CD14-positive monocyte (primary cell): Measurements from ENCODE around the gene SLX1A. TPM values are rescaled to one million over a fixed set of nuclear protein-coding genes. Genes with fewer than 3 reads are reported as not detected.

ENCODE experiments used
- DNase-seq, 3 donors: peaks; one replicate each; pipeline ENCODE4 v3.0.0-alpha.2; 2011 to 2022
- H2AFZ ChIP-seq: 2 replicates; pipeline ENCODE4 v1.6.0; 2012; ENCODE audit warnings: mild to moderate bottlenecking, low read depth, low read length, inconsistent platforms; ENCODE audit not compliant: insufficient read depth, poor library complexity, severe bottlenecking
- H3K27ac ChIP-seq, 2 donors: 1 replicate in 1 of 2; 2 replicates in 1 of 2; pipeline ENCODE4 v1.5.1; 2012 to 2013; ENCODE audit warnings: low read length in 2 of 2, control low read depth in 1 of 2, inconsistent platforms in 1 of 2, low read depth in 1 of 2, mild to moderate bottlenecking in 1 of 2
- H3K27me3 ChIP-seq, 2 donors: one replicate each; pipeline versions ENCODE4 v1.6.0 to v1.6.1; 2011 to 2013; ENCODE audit warnings: low read length in 2 of 2; ENCODE audit not compliant: control insufficient read depth in 2 of 2, insufficient read depth in 2 of 2
- H3K36me3 ChIP-seq, 2 donors: replicated peaks in 1 of 2; 1 replicate in 1 of 2; 2 replicates in 1 of 2; pipeline versions ENCODE4 v1.5.1 to v1.6.1; 2012 to 2013; ENCODE audit warnings: low read length in 2 of 2, control low read depth in 1 of 2, inconsistent platforms in 1 of 2, mild to moderate bottlenecking in 1 of 2; ENCODE audit not compliant: insufficient read depth in 2 of 2, control insufficient read depth in 1 of 2
- H3K4me1 ChIP-seq, 2 donors: 1 replicate in 1 of 2; 2 replicates in 1 of 2; pipeline versions ENCODE4 v1.5.1 to v1.6.1; 2012 to 2013; ENCODE audit warnings: low read length in 2 of 2, control low read depth in 1 of 2, inconsistent platforms in 1 of 2, mild to moderate bottlenecking in 1 of 2, moderate library complexity in 1 of 2; ENCODE audit not compliant: insufficient read depth in 2 of 2, control insufficient read depth in 1 of 2
- H3K4me2 ChIP-seq: replicated peaks from 2 replicates; pipeline ENCODE3; 2012; ENCODE audit warnings: low read length, moderate library complexity, mild to moderate bottlenecking; ENCODE audit not compliant: poor library complexity, severe bottlenecking; ENCODE audit errors: extremely low read depth
- H3K4me3 ChIP-seq, 3 experiments: fragments of 200-600 bp in 1 of 3; sonication (generic) in 1 of 3; replicated peaks in 1 of 3; 1 replicate in 2 of 3; 2 replicates in 1 of 3; pipeline ENCODE4 v1.5.1; 2011 to 2013; ENCODE audit warnings: low read length in 3 of 3, mild to moderate bottlenecking in 3 of 3, control low read depth in 2 of 3, low read depth in 2 of 3, inconsistent platforms in 1 of 3, moderate library complexity in 1 of 3
- H3K79me2 ChIP-seq: 2 replicates; pipeline ENCODE4 v1.6.0; 2012; ENCODE audit warnings: mild to moderate bottlenecking, control low read depth, inconsistent platforms, low read length, moderate library complexity; ENCODE audit not compliant: insufficient read depth
- H3K9ac ChIP-seq: 2 replicates; pipeline ENCODE4 v1.6.0; 2017; ENCODE audit warnings: low read length, mild to moderate bottlenecking; ENCODE audit not compliant: insufficient read depth, poor library complexity, severe bottlenecking
- H3K9me3 ChIP-seq, 2 donors: replicated peaks in 1 of 2; 1 replicate in 1 of 2; 2 replicates in 1 of 2; pipeline versions ENCODE4 v1.5.1 to v1.6.1; 2012 to 2013; ENCODE audit warnings: low read length in 2 of 2, control low read depth in 1 of 2; ENCODE audit not compliant: control insufficient read depth in 1 of 2, insufficient read depth in 1 of 2
- H4K20me1 ChIP-seq: 2 replicates; pipeline ENCODE4 v1.6.0; 2012; ENCODE audit warnings: mild to moderate bottlenecking, low read length, control low read depth, moderate library complexity; ENCODE audit not compliant: insufficient read depth
- H3K27ac Mint-ChIP-seq, 7 donors: one replicate each; pipeline ENCODE4 v1.8.0; 2020; ENCODE audit warnings: mild to moderate bottlenecking in 7 of 7, mixed read lengths in 7 of 7, moderate library complexity in 6 of 7, inconsistent platforms in 2 of 7
- H3K27me3 Mint-ChIP-seq, 3 donors: one replicate each; pipeline ENCODE4 v1.8.0; 2021 to 2022; ENCODE audit warnings: low read depth in 3 of 3, mild to moderate bottlenecking in 3 of 3, mixed read lengths in 3 of 3, moderate library complexity in 3 of 3, inconsistent platforms in 1 of 3
- H3K36me3 Mint-ChIP-seq, 2 donors: one replicate each; pipeline ENCODE4 v1.8.0; 2020; ENCODE audit warnings: mixed read lengths in 2 of 2, inconsistent platforms in 1 of 2, mild to moderate bottlenecking in 1 of 2
- H3K4me1 Mint-ChIP-seq: one replicate; pipeline ENCODE4 v1.8.0; 2020; ENCODE audit warnings: mild to moderate bottlenecking, mixed read lengths
- H3K4me3 Mint-ChIP-seq, 2 donors: one replicate each; pipeline ENCODE4 v1.8.0; 2020; ENCODE audit warnings: mild to moderate bottlenecking in 2 of 2, mixed read lengths in 2 of 2, moderate library complexity in 1 of 2
- H3K9me3 Mint-ChIP-seq, 7 donors: one replicate each; pipeline ENCODE4 v1.8.0; 2020 to 2022; ENCODE audit warnings: mixed read lengths in 7 of 7, mild to moderate bottlenecking in 6 of 7, moderate library complexity in 6 of 7, inconsistent platforms in 2 of 7
- CTCF ChIP-seq: fragments of 200-600 bp; IDR thresholded peaks from one replicate; pipeline ENCODE4 v1.8.0; 2022; ENCODE audit warnings: antibody characterized with exemption, mild to moderate bottlenecking
- WGBS: methylation state at CpG from one replicate; pipeline ENCODE4 v1.1.5; 2013; ENCODE audit warnings: missing lambda C conversion rate; ENCODE audit not compliant: insufficient coverage; 5-methylcytosine and 5-hydroxymethylcytosine counted together
- intact Hi-C, 2 donors: fragments of 100-400 bp; cut with micrococcal nuclease; formaldehyde crosslinking; loops; one replicate each; pipeline versions ENCODE4 v1.15.0 to v1.15.1; 2023
- polyA plus RNA-seq, 3 donors: library from polyadenylated mRNA; depleted of rRNA in 1 of 3; unstranded in 2 of 3; stranded (reverse) in 1 of 3; fragments of 300-500 nt in 2 of 3; fragments of >200 nt in 1 of 3; fragmentation: Illumina TruSeq in 2 of 3; gene quantifications; 1 replicate in 2 of 3; 2 replicates in 1 of 3; pipeline ENCODE4 v1.2.3, GENCODE V29; 2012 to 2021

SLX1A gene
- polyA plus RNA-seq, 3 donors: 43.1 to 163 (median 162) TPM

GRCh38 chr16:30155188-30155587 lies 38.5 kb upstream of the SLX1A start:
- TF ChIP-seq CTCF: no peak
- Histone ChIP-seq H3K9ac (no peak overlapping the region), H3K27ac (no peak overlapping the region), H3K4me3 (no peak overlapping the region), H3K79me2 (no peaks in the 10 kb centered on the region), H3K27me3 (no peaks in the 10 kb centered on the region), H2AFZ (no peak overlapping the region), H3K9me3 (no peaks in the 10 kb centered on the region), H4K20me1 (no peaks in the 10 kb centered on the region), H3K4me1 (peaks cover 8 to 13% of the 10 kb centered on the region in 2 donors), H3K36me3 (no peaks in the 10 kb centered on the region), H3K4me2 (no peak overlapping the region)
- intact Hi-C loops: no loop called here
- no peaks in the 10 kb centered on the region for H3K36me3 Mint-ChIP-seq
- peaks cover 27% of the 10 kb centered on the region for H3K4me1 Mint-ChIP-seq
- H3K27me3 Mint-ChIP-seq: peaks cover 1 to 3% (median 2%) of the 10 kb centered on the region in 3 donors
- WGBS: 100% methylated on average over 1 of the region's 5 CpGs
- DNase-seq: no peak
- H3K9me3 Mint-ChIP-seq: peaks cover 0 to 3% (median 3%) of the 10 kb centered on the region in 7 donors
- H3K4me3 Mint-ChIP-seq: no peak overlapping the region
- no peak overlapping the region for H3K27ac Mint-ChIP-seq

GRCh38 chr16:30157214-30157613 lies 36.5 kb upstream of the SLX1A start:
- Histone ChIP-seq H3K4me3 (no peak overlapping the region), H3K79me2 (no peaks in the 10 kb centered on the region), H2AFZ (no peak overlapping the region), H3K4me1 (peaks cover 2 to 5% of the 10 kb centered on the region in 2 donors), H4K20me1 (no peaks in the 10 kb centered on the region), H3K36me3 (no peaks in the 10 kb centered on the region), H3K27ac (no peak overlapping the region), H3K4me2 (no peak overlapping the region), H3K9ac (no peak overlapping the region), H3K9me3 (no peaks in the 10 kb centered on the region), H3K27me3 (no peaks in the 10 kb centered on the region)
- H3K36me3 Mint-ChIP-seq: no peaks in the 10 kb centered on the region
- no peak overlapping the region for H3K4me3 Mint-ChIP-seq
- no CpG with 5 or more reads among the region's 1 CpG for WGBS
- H3K9me3 Mint-ChIP-seq: peaks cover 0 to 3% (median 3%) of the 10 kb centered on the region in 7 donors
- DNase-seq: no peak
- peaks cover 2 to 4% (median 3%) of the 10 kb centered on the region in 3 donors for H3K27me3 Mint-ChIP-seq
- intact Hi-C loops: no loop called here
- H3K4me1 Mint-ChIP-seq: peaks cover 12% of the 10 kb centered on the region
- no peak for TF ChIP-seq CTCF
- H3K27ac Mint-ChIP-seq: no peak overlapping the region
